22Rv1 (cell line): ENCODE data around the gene CTNND2.

Source experiments
- H3K27ac ChIP-seq: fragments of 450-650 bp; 2 replicates; pipeline ENCODE4 v1.5.1; 2017
- ZFX ChIP-seq: fragments of 450-650 bp; IDR thresholded peaks from 2 replicates; pipeline ENCODE4 v1.6.1; 2017; ENCODE audit warnings: antibody characterized with exemption, borderline replicate concordance
- TF ChIP-seq, protein P1 (sequence below): fragments of 450-650 bp; IDR thresholded peaks from 2 replicates; pipeline ENCODE4 v1.5.1; 2017; ENCODE audit warnings: mild to moderate bottlenecking

The CTNND2 gene

DNA sequence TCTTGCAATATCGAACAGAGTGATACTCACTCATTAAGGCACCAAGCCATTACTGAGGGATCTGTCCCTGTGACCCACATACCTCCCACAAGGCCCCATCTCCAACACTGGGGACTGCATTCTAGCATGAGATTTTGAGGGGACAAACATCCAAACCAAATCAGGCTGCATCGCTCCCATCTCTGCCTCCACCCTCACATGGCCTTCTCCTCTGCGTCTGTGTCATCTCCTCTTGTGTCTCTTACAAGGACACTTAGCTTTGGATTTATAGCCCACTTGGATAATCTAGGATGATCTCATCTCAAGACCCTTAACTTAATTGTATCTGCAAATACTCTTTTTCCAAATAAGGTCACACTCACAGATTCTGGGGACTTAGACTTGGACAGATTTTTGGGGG, 858.8 kb downstream of the CTNND2 start:
- TF ChIP-seq ZFX, result no peak
- TF ChIP-seq, protein P1, sequence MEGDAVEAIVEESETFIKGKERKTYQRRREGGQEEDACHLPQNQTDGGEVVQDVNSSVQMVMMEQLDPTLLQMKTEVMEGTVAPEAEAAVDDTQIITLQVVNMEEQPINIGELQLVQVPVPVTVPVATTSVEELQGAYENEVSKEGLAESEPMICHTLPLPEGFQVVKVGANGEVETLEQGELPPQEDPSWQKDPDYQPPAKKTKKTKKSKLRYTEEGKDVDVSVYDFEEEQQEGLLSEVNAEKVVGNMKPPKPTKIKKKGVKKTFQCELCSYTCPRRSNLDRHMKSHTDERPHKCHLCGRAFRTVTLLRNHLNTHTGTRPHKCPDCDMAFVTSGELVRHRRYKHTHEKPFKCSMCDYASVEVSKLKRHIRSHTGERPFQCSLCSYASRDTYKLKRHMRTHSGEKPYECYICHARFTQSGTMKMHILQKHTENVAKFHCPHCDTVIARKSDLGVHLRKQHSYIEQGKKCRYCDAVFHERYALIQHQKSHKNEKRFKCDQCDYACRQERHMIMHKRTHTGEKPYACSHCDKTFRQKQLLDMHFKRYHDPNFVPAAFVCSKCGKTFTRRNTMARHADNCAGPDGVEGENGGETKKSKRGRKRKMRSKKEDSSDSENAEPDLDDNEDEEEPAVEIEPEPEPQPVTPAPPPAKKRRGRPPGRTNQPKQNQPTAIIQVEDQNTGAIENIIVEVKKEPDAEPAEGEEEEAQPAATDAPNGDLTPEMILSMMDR, result no peak
- H3K27ac ChIP-seq, result no peak overlapping the region

DNA sequence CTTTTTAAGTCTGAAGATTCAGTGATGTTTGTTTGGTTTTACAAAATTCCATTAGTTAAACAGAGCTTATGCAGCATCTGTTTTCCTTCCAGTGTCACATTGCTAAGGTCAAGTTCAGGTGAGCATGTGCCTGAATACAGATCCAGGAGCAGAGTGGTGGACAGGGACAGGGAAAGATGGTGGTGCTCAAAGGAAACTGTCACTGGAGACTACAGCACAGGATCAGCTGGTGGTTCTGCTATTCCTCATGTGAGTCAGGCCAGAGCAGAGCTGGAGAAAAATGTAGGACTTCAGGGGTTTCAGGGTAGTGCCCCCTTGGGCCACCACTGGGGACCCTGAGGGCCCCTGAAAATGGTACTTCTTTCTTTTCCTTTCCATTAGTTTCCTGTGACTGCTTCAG, 859.7 kb downstream of the CTNND2 start:
- TF ChIP-seq, protein P1, result no peak
- no peak for TF ChIP-seq ZFX
- H3K27ac ChIP-seq, result no peak overlapping the region

DNA sequence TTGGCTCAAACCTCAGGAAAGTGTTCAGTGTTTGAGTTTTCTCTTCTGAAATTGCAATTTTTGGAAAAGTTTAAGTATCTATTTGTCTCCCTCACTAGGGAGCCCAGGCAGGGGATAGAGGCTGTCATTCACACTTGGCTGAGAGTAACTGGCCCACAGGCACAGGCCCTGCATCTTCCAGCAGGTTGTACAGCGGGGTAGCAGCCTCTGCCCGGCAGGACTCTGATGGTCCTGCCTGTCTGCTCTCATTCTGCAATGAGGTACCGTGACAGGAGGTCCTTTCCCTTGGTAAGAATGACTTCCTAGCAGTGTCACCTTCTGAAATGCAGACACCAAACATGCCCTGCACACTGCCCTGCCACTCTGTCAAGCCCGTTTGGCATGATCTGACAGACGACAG, 860.4 kb downstream of the CTNND2 start:
- H3K27ac ChIP-seq, result no peak overlapping the region
- TF ChIP-seq, protein P1, result no peak
- TF ChIP-seq ZFX, result no peak

DNA sequence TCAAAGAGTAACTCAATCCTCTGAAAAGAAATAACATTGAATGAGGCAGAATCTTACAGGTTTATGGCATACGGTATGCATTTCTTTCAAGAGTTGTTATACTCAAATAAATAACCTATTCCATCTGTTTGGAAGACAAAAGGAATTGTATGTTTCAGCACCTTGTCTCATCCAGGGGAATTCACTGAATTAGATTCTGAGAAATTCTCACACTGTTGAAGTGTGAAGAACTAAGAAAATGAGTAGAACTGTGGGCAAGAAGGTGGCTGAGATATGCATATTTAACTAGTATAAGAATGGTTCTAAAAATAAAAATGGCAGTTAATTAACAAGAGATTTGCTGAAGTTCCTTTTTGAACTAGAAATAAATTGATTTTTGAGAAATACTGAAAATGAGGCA, 863.9 kb downstream of the CTNND2 start:
- H3K27ac ChIP-seq, result no peak overlapping the region
- TF ChIP-seq ZFX, result no peak
- TF ChIP-seq, protein P1, result no peak

DNA sequence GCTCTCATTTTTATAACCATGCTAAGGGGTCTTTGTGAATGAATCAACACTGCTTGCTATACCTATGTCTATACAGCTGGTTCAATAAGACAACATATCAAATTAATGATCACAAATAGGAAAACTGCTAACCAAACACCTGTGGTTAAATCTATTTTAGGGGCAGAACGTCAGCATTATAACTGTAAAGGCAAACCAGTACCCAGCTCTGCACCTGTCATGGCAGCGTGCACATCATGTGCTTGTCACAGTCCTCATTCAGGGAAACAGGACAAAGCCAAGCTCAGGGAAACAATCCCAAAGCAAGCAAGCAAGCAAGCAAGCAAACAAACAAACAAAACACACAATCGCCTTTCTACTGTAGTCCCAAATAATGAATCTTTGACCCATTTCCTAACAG, 865.5 kb downstream of the CTNND2 start:
- no peak for TF ChIP-seq ZFX
- TF ChIP-seq, protein P1, result no peak
- H3K27ac ChIP-seq, result no peak overlapping the region

DNA sequence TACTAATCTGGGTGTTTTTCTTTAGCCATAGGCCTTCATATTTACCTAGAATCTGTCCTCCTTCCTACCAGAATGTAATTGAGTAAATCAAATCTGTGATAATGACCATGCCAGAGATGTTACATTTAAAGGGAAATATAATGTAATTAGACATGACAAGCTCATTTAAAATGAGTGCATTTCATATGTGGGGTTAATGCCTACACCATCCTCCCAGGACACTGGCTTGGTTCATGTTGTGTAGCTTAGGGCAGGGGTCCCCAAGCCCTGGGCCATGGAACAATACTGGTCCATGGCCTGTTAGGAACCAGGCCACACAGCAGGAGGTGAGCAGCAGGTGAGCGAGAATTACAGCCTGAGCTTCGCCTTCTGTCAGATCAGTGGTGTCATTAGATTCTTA, 866.3 kb downstream of the CTNND2 start:
- H3K27ac ChIP-seq, result no peak overlapping the region
- no peak for TF ChIP-seq ZFX
- TF ChIP-seq, protein P1, result no peak

DNA sequence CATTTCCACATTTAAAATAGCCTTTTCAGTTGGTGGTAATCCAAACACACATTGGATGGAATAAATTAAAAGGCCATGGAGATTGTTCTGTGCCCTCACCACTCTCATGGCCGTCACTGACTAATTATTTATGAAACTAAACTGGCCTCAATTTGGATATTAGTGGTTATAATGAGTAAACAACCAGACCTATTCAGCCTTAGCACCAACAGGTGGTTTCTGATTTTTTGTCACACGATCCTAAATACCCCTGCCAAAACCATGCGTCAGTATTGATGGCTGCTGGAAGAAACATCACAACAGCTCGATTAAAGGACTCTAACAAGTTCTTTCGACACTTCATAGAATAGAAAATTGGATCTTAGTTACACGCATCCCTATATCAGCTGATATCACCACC, 867.2 kb downstream of the CTNND2 start:
- TF ChIP-seq, protein P1, result no peak
- no peak for TF ChIP-seq ZFX
- H3K27ac ChIP-seq, result no peak overlapping the region
